ENCODE results near the gene SHLD1.

- TF ChIP-seq CTCF (IDR thresholded peaks at IDR 0.05; ENCODE audit: poor library complexity, severe bottlenecking) (no peak), RAD21 (conservative IDR thresholded peaks at IDR 0.05) (no peak), TAF1 (IDR thresholded peaks at IDR 0.05; ENCODE audit: low read depth) (no peak), EZH2 (IDR thresholded peaks at IDR 0.05; ENCODE audit: borderline replicate concordance, insufficient read depth, low read length, poor library complexity, severe bottlenecking) (no peak), EP300 (conservative IDR thresholded peaks at IDR 0.05; ENCODE audit: poor library complexity, severe bottlenecking) (no peak), POLR2AphosphoS5 (IDR thresholded peaks at IDR 0.05) (no peak), MXI1 (conservative IDR thresholded peaks at IDR 0.05; ENCODE audit: poor library complexity, severe bottlenecking) (no peak), SMC3 (conservative IDR thresholded peaks at IDR 0.05; ENCODE audit: poor library complexity) (no peak)
- TF ChIP-seq, protein P1, sequence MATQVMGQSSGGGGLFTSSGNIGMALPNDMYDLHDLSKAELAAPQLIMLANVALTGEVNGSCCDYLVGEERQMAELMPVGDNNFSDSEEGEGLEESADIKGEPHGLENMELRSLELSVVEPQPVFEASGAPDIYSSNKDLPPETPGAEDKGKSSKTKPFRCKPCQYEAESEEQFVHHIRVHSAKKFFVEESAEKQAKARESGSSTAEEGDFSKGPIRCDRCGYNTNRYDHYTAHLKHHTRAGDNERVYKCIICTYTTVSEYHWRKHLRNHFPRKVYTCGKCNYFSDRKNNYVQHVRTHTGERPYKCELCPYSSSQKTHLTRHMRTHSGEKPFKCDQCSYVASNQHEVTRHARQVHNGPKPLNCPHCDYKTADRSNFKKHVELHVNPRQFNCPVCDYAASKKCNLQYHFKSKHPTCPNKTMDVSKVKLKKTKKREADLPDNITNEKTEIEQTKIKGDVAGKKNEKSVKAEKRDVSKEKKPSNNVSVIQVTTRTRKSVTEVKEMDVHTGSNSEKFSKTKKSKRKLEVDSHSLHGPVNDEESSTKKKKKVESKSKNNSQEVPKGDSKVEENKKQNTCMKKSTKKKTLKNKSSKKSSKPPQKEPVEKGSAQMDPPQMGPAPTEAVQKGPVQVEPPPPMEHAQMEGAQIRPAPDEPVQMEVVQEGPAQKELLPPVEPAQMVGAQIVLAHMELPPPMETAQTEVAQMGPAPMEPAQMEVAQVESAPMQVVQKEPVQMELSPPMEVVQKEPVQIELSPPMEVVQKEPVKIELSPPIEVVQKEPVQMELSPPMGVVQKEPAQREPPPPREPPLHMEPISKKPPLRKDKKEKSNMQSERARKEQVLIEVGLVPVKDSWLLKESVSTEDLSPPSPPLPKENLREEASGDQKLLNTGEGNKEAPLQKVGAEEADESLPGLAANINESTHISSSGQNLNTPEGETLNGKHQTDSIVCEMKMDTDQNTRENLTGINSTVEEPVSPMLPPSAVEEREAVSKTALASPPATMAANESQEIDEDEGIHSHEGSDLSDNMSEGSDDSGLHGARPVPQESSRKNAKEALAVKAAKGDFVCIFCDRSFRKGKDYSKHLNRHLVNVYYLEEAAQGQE (IDR thresholded peaks at IDR 0.05; ENCODE audit: borderline replicate concordance) = no peak
Observed at GRCh38 chr20:5880326-5880725, 130.1 kb downstream of the SHLD1 start.
